GM10266 (cell line): Measurements from ENCODE around the gene C5orf15.
"Not testable (repeated sequence)": the region's sequence is repeated elsewhere in the genome, so short reads cannot be mapped to it uniquely, and the experiment has no call there.

Experiments used
- DNase-seq: peaks from one replicate; pipeline ENCODE4 v3.0.0; 2012; ENCODE audit errors: extremely low spot score
- CTCF ChIP-seq: IDR thresholded peaks from 2 replicates; pipeline ENCODE4 v1.5.1; 2012; ENCODE audit warnings: mild to moderate bottlenecking, low read depth; ENCODE audit not compliant: control insufficient read depth, insufficient read depth; ENCODE audit errors: missing control alignments

Gene C5orf15

GRCh38 chr5:133962801-133963476 is 5.5 kb downstream of the C5orf15 start:
- DNase-seq = no peak
- TF ChIP-seq CTCF = no peak

GRCh38 chr5:133962131-133962530 is 6.3 kb downstream of the C5orf15 start:
- TF ChIP-seq CTCF = no peak

GRCh38 chr5:133959643-133960042 is 8.8 kb downstream of the C5orf15 start:
- TF ChIP-seq CTCF = no peak
- DNase-seq = no peak

More at GRCh38 chr5:133962131-133962530, 6.3 kb downstream of the C5orf15 start:
- DNase-seq = no peak

- TF ChIP-seq CTCF = no peak
- peak; percentile 35 for DNase-seq
These were observed 10.8 kb downstream of the C5orf15 start for GRCh38 chr5:133957591-133957990.

- DNase-seq = no peak
- no peak for TF ChIP-seq CTCF
These were observed 11.3 kb downstream of the C5orf15 start for GRCh38 chr5:133957080-133957479.

DNA sequence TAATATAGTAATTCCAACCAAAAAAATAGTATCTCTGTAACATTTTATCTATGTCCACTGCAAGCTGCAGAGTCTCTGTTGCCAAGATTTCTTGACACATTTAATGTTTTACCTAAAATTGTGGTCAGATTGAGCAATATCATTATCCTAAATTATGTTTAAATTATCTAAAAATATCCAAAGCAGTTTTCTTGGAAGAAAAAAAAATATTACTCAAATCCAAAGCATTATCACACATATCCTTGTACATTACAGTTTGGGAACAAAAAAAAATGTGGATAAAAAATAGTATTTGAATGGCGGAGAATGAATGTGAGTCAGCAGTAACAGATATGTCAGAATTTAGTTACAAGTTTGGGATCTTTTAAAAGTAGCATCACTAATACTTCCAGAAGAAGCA is 12.2 kb downstream of the C5orf15 start:
- not testable (repeated sequence) for DNase-seq

GRCh38 chr5:133953568-133954145 is 14.8 kb downstream of the C5orf15 start:
- DNase-seq = no peak
- no peak for TF ChIP-seq CTCF
